ENCODE data around the gene FRMD4A.

DNA sequence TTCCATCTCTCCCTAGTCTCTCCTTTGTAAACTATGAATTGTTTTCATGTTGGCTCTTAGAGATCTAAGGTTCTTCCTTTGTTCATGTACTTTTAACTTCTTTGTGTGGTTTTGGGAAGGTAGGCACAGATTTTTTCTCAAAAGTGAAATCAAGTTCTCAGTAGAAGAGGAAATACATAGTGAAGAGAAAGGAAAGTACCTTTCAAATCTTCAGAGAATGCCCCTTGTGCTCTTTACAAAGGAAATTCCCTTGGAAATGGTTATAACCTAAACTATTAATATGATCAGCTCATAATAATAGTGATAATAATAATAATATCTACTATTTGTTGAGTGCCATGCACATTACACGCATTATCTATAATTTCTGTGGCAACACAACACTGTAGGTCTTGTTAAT lies 425.4 kb downstream of the FRMD4A start:
- no peak for TF ChIP-seq EZH2 (IDR thresholded peaks at IDR 0.05; ENCODE audit: low read length, unreplicated experiment)
- TF ChIP-seq, protein P1, sequence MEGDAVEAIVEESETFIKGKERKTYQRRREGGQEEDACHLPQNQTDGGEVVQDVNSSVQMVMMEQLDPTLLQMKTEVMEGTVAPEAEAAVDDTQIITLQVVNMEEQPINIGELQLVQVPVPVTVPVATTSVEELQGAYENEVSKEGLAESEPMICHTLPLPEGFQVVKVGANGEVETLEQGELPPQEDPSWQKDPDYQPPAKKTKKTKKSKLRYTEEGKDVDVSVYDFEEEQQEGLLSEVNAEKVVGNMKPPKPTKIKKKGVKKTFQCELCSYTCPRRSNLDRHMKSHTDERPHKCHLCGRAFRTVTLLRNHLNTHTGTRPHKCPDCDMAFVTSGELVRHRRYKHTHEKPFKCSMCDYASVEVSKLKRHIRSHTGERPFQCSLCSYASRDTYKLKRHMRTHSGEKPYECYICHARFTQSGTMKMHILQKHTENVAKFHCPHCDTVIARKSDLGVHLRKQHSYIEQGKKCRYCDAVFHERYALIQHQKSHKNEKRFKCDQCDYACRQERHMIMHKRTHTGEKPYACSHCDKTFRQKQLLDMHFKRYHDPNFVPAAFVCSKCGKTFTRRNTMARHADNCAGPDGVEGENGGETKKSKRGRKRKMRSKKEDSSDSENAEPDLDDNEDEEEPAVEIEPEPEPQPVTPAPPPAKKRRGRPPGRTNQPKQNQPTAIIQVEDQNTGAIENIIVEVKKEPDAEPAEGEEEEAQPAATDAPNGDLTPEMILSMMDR (conservative IDR thresholded peaks at IDR 0.05; ENCODE audit: low read depth, low read length): no peak
